ENCODE results near the gene SNF8.
A peak's percentile ranks its signal among the peaks of the same experiment; 100 is the strongest.

Gene SNF8

GRCh38 chr17:48910370-48910769 lies 34.3 kb downstream of the SNF8 start:
- CTCF ChIA-PET: interaction anchor here (0.5 to 0.6 kb wide), 3 partner anchors 35 to 122 kb away, joined by 3 to 4 read pairs (median 3); partner anchors contain the start of gene SNF8
- no peak for TF ChIP-seq ZNF510 (tag by site-specific recombination; IDR thresholded peaks at IDR 0.05; ENCODE audit: insufficient replicate concordance)
- no peak for TF ChIP-seq SP2 (tag by site-specific recombination; IDR thresholded peaks at IDR 0.05)
- 0 out of 2 replicates have a peak, but pooled peaks have one; percentile 18 for TF ChIP-seq ZNF341 (tag by site-specific recombination; IDR thresholded peaks at IDR 0.05; ENCODE audit: low read depth)
- TF ChIP-seq ZNF48 (tag by site-specific recombination; IDR thresholded peaks at IDR 0.05): no peak
- TF ChIP-seq GFI1B (tag by site-specific recombination; IDR thresholded peaks at IDR 0.05): peak; percentile 88
- TF ChIP-seq ZNF621 (tag by site-specific recombination; IDR thresholded peaks at IDR 0.05): no peak
- TF ChIP-seq FEZF1 (tag by site-specific recombination; IDR thresholded peaks at IDR 0.05): 0 out of 2 replicates have a peak, but pooled peaks have one; percentile 23
- TF ChIP-seq ZNF221 (tag by site-specific recombination; IDR thresholded peaks at IDR 0.05; ENCODE audit: borderline replicate concordance): no peak
- TF ChIP-seq ZNF473 (tag by site-specific recombination; IDR thresholded peaks at IDR 0.05): no peak
- TF ChIP-seq ZFHX2 (tag by site-specific recombination; conservative IDR thresholded peaks at IDR 0.05): peak; percentile 48
- no peak for TF ChIP-seq PBX3 (CRISPR knock-in tag; IDR thresholded peaks at IDR 0.05)
- no peak for TF ChIP-seq ATF2 (tag by site-specific recombination; IDR thresholded peaks at IDR 0.05; ENCODE audit: low read depth)
- no peak for TF ChIP-seq ZNF391 (tag by site-specific recombination; IDR thresholded peaks at IDR 0.05; ENCODE audit: borderline replicate concordance, low read depth)
- no peak for TF ChIP-seq ZNF571 (tag by site-specific recombination; IDR thresholded peaks at IDR 0.05)
- no peak for TF ChIP-seq MEIS1 (CRISPR knock-in tag; IDR thresholded peaks at IDR 0.05; ENCODE audit: borderline replicate concordance)
- no peak for TF ChIP-seq ZNF776 (tag by site-specific recombination; IDR thresholded peaks at IDR 0.05; ENCODE audit: borderline replicate concordance)
- TF ChIP-seq PRDM1 (tag by site-specific recombination; IDR thresholded peaks at IDR 0.05): peak; percentile 88
- TF ChIP-seq ZNF138 (tag by site-specific recombination; IDR thresholded peaks at IDR 0.05; ENCODE audit: borderline replicate concordance): no peak
- Histone ChIP-seq H3K4me3 (ENCODE audit: low read depth, low read length) (no peak overlapping the region), H3K27ac (ENCODE audit: extremely low read depth, low read depth, low read length) (no peak overlapping the region), H3K4me1 (ENCODE audit: control insufficient read depth, insufficient read depth, low read length) (peaks cover 16% of the 10 kb centered on the region), H3K9me3 (ENCODE audit: control insufficient read depth, insufficient read depth, low read depth, low read length) (no peaks in the 10 kb centered on the region), H3K36me3 (ENCODE audit: control insufficient read depth in 2 of 2, insufficient read depth in 1 of 2, low read length in 2 of 2) (peaks cover 45 to 56% of the 10 kb centered on the region in 2 experiments)
- POLR2A ChIA-PET: interaction anchor here (1.0 to 1.3 kb wide), 2 partner anchors 17 to 18 kb away, joined by 3 to 4 read pairs; partner anchors contain the start of gene ATP5MC1

GRCh38 chr17:48909783-48910182 lies 34.9 kb downstream of the SNF8 start:
- Histone ChIP-seq H3K4me1 (ENCODE audit: control insufficient read depth, insufficient read depth, low read length) (peaks cover 16% of the 10 kb centered on the region), H3K4me3 (ENCODE audit: low read depth, low read length) (no peak overlapping the region; the same call in 1 of the 2 replicates), H3K9me3 (ENCODE audit: control insufficient read depth, insufficient read depth, low read depth, low read length) (no peaks in the 10 kb centered on the region), H3K27ac (ENCODE audit: extremely low read depth, low read depth, low read length) (no peak overlapping the region), H3K36me3 (ENCODE audit: control insufficient read depth in 2 of 2, insufficient read depth in 1 of 2, low read length in 2 of 2) (peaks cover 43 to 50% of the 10 kb centered on the region in 2 experiments)
- TF ChIP-seq GLIS1 (tag by site-specific recombination; IDR thresholded peaks at IDR 0.05) (peak; percentile 44; the same call in 1 of the 2 replicates), TSHZ1 (tag by site-specific recombination; IDR thresholded peaks at IDR 0.05; ENCODE audit: borderline replicate concordance) (no peak), ZNF701 (tag by site-specific recombination; IDR thresholded peaks at IDR 0.05) (no peak)
- CTCF ChIA-PET: interaction anchor here (0.5 to 1.0 kb wide), 3 partner anchors 35 to 85 kb away, joined by 3 to 4 read pairs (median 3); partner anchors contain the start of gene SNF8
- POLR2A ChIA-PET: interaction anchor here (1.3 to 2.9 kb wide), 5 partner anchors 10 to 87 kb away, joined by 3 to 33 read pairs (median 5); partner anchors contain the start of gene IGF2BP1

Measured in HEK293 (cell line).